ENCODE data around the gene DDAH1. TPM values are rescaled to one million over a fixed set of nuclear protein-coding genes. Genes with fewer than 3 reads are reported as not detected.

Gene DDAH1
- total and polyA plus RNA-seq, 4 donors, result 13.6 to 57.2 (median 38.7) TPM

DNA sequence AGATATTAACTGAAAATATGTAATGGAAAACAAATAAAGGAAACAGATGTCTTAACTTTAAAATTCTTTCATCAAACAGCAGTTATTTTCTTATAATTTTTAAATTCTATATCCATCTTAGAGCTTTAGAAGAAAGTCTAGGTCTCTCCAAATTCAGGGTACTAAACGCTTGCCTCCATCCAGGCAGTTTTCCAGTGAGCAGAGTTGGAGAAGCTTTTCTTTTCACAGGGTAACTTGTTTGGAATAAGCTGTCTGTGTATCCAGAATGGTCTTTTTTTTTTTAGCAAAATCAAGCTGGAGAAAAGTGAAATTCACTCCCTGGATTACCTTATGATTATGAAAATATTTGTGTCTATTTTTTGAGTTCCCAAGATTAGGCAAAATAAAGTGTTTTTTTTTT, 88.6 kb downstream of the DDAH1 start:
- 74 to 88% methylated on average over 1 of the region's 1 CpG for WGBS, 2 donors
- no peak for TF ChIP-seq CTCF (IDR thresholded peaks at IDR 0.05; ENCODE audit: control extremely low read depth, extremely low read depth)
- no peak overlapping the region for H3K27ac ChIP-seq (ENCODE audit: low read depth in 1 of 2, low read length in 1 of 2)

DNA sequence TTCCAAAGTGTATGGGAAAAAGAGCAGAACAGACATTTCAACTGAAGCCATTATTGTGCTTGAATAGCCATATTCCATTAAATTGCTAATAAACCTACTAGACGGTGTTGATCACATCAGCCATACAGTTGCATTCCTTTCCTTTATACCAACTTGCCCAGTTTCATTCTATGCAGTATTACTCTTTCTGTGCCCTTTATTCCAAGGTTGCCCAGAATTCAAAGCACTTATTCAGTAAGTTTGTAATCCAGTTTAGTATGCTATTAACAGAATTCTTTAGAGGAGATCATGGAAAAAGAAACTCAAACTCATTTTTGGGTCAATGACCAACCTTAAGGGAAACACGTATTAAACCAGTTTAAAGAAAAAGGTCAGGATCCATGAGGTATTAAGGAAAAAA, 89.5 kb downstream of the DDAH1 start:
- ATAC-seq (ENCODE audit: insufficient read depth, low FRiP score), result no peak
- Histone ChIP-seq H3K9me3 (ENCODE audit: control insufficient read depth in 4 of 4, insufficient read depth in 3 of 4, low read length in 3 of 4) (no peaks in the 10 kb centered on the region), H3K9ac (ENCODE audit: insufficient read depth in 1 of 2, low read length in 2 of 2) (no peak overlapping the region), H3K4me1 (ENCODE audit: control insufficient read depth in 5 of 5, insufficient read depth in 5 of 5, low read length in 5 of 5) (peaks cover 0 to 22% (median 11%) of the 10 kb centered on the region in 5 donors), H3K27ac (ENCODE audit: low read depth in 1 of 2, low read length in 1 of 2) (no peak overlapping the region), H3K27me3 (ENCODE audit: control insufficient read depth in 3 of 3, insufficient read depth in 3 of 3, low read length in 2 of 3) (no peaks in the 10 kb centered on the region), H3K4me3 (no peak overlapping the region), H3K36me3 (ENCODE audit: control insufficient read depth in 4 of 4, insufficient read depth in 4 of 4, low read length in 4 of 4) (no peaks in the 10 kb centered on the region)
- no peak for DNase-seq
- TF ChIP-seq CTCF (IDR thresholded peaks at IDR 0.05; ENCODE audit: control extremely low read depth, extremely low read depth), result no peak
- 91 to 97% methylated on average over 2 of the region's 2 CpGs for WGBS, 2 donors

More for the DNA sequence above, 88.6 kb downstream of the DDAH1 start:
- ATAC-seq (ENCODE audit: insufficient read depth, low FRiP score) (no peak), DNase-seq (no peak)
- H3K9ac ChIP-seq (ENCODE audit: insufficient read depth in 1 of 2, low read length in 2 of 2), result no peak overlapping the region
- no peaks in the 10 kb centered on the region for H3K36me3 ChIP-seq (ENCODE audit: control insufficient read depth in 4 of 4, insufficient read depth in 4 of 4, low read length in 4 of 4)
- no peaks in the 10 kb centered on the region for H3K27me3 ChIP-seq (ENCODE audit: control insufficient read depth in 3 of 3, insufficient read depth in 3 of 3, low read length in 2 of 3)
- peaks cover 0 to 22% (median 11%) of the 10 kb centered on the region in 5 donors for H3K4me1 ChIP-seq (ENCODE audit: control insufficient read depth in 5 of 5, insufficient read depth in 5 of 5, low read length in 5 of 5)
- H3K9me3 ChIP-seq (ENCODE audit: control insufficient read depth in 4 of 4, insufficient read depth in 3 of 4, low read length in 3 of 4), result no peaks in the 10 kb centered on the region
- H3K4me3 ChIP-seq, result no peak overlapping the region

GRCh38 chr1:85374160-85374559, 90.8 kb downstream of the DDAH1 start:
- Histone ChIP-seq H3K4me1 (ENCODE audit: control insufficient read depth in 5 of 5, insufficient read depth in 5 of 5, low read length in 5 of 5) (peaks cover 0 to 10% (median 5%) of the 10 kb centered on the region in 5 donors), H3K27ac (ENCODE audit: low read depth in 1 of 2, low read length in 1 of 2) (no peak overlapping the region), H3K4me3 (no peak overlapping the region), H3K9ac (ENCODE audit: insufficient read depth in 1 of 2, low read length in 2 of 2) (no peak overlapping the region), H3K9me3 (ENCODE audit: control insufficient read depth in 4 of 4, insufficient read depth in 3 of 4, low read length in 3 of 4) (no peaks in the 10 kb centered on the region), H3K27me3 (ENCODE audit: control insufficient read depth in 3 of 3, insufficient read depth in 3 of 3, low read length in 2 of 3) (no peaks in the 10 kb centered on the region), H3K36me3 (ENCODE audit: control insufficient read depth in 4 of 4, insufficient read depth in 4 of 4, low read length in 4 of 4) (no peaks in the 10 kb centered on the region)
- no peak for ATAC-seq (ENCODE audit: insufficient read depth, low FRiP score)
- TF ChIP-seq CTCF (IDR thresholded peaks at IDR 0.05; ENCODE audit: control extremely low read depth, extremely low read depth), result no peak
- no peak for DNase-seq

DNA sequence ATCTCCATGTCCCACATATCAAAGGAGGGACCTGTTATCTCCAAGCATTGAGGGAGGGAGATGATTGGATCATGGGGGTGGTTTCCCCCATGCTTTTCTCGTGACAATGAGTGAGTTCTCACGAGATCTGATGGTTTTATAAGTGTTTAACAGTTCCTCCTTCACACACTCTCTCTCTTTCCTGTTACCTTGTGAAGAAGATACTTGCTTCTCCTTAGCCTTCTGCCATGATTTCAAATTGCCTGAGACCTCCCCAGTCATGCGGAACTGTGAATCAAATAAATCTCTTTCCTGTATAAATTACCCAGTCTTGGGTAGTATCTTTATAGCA, 91.6 kb downstream of the DDAH1 start:
- peaks cover 0 to 10% (median 5%) of the 10 kb centered on the region in 5 donors for H3K4me1 ChIP-seq (ENCODE audit: control insufficient read depth in 5 of 5, insufficient read depth in 5 of 5, low read length in 5 of 5)
- H3K9me3 ChIP-seq (ENCODE audit: control insufficient read depth in 4 of 4, insufficient read depth in 3 of 4, low read length in 3 of 4), result no peaks in the 10 kb centered on the region
- ATAC-seq (ENCODE audit: insufficient read depth, low FRiP score), result no peak
- H3K4me3 ChIP-seq, result no peak overlapping the region
- WGBS, 2 donors, result 64 to 70% methylated on average over 3 of the region's 3 CpGs
- no peak for DNase-seq
- H3K36me3 ChIP-seq (ENCODE audit: control insufficient read depth in 4 of 4, insufficient read depth in 4 of 4, low read length in 4 of 4), result no peaks in the 10 kb centered on the region
- H3K27ac ChIP-seq (ENCODE audit: low read depth in 1 of 2, low read length in 1 of 2), result no peak overlapping the region
- no peak for TF ChIP-seq CTCF (IDR thresholded peaks at IDR 0.05; ENCODE audit: control extremely low read depth, extremely low read depth)
- H3K9ac ChIP-seq (ENCODE audit: insufficient read depth in 1 of 2, low read length in 2 of 2), result no peak overlapping the region
- no peaks in the 10 kb centered on the region for H3K27me3 ChIP-seq (ENCODE audit: control insufficient read depth in 3 of 3, insufficient read depth in 3 of 3, low read length in 2 of 3)
